B cell (primary cell): ENCODE measurements around the gene TMEM52.

Source experiments
- EZH2 ChIP-seq: IDR thresholded peaks from 2 replicates; pipeline ENCODE4 v1.6.1; 2012; ENCODE audit warnings: borderline replicate concordance, low read depth, mild to moderate bottlenecking, moderate library complexity, low read length; ENCODE audit not compliant: insufficient read depth, poor library complexity, severe bottlenecking
- TF ChIP-seq, protein P1 (sequence below): fragments of 200-600 bp; IDR thresholded peaks from one replicate; pipeline ENCODE4 v1.8.0; 2022; ENCODE audit warnings: antibody characterized with exemption, mild to moderate bottlenecking

GRCh38 chr1:1907098-1907736, 11.9 kb downstream of the TMEM52 start:
- TF ChIP-seq, protein P1, sequence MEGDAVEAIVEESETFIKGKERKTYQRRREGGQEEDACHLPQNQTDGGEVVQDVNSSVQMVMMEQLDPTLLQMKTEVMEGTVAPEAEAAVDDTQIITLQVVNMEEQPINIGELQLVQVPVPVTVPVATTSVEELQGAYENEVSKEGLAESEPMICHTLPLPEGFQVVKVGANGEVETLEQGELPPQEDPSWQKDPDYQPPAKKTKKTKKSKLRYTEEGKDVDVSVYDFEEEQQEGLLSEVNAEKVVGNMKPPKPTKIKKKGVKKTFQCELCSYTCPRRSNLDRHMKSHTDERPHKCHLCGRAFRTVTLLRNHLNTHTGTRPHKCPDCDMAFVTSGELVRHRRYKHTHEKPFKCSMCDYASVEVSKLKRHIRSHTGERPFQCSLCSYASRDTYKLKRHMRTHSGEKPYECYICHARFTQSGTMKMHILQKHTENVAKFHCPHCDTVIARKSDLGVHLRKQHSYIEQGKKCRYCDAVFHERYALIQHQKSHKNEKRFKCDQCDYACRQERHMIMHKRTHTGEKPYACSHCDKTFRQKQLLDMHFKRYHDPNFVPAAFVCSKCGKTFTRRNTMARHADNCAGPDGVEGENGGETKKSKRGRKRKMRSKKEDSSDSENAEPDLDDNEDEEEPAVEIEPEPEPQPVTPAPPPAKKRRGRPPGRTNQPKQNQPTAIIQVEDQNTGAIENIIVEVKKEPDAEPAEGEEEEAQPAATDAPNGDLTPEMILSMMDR, result no peak
- no peak for TF ChIP-seq EZH2
